Gastroesophageal sphincter (tissue), 3 donors: ENCODE measurements around the gene TENM3.

Experiments used
- EP300 ChIP-seq: sonication (generic); formaldehyde crosslinking; IDR thresholded peaks from one replicate; pipeline ENCODE4 v1.6.1; 2017; ENCODE audit warnings: antibody characterized with exemption, mild to moderate bottlenecking
- POLR2A ChIP-seq, 2 donors: fragments of 450-650 bp; IDR thresholded peaks; one replicate each; pipeline ENCODE4 v1.6.1; 2017; ENCODE audit warnings: antibody characterized with exemption in 2 of 2, mild to moderate bottlenecking in 2 of 2, moderate library complexity in 1 of 2
- POLR2AphosphoS5 ChIP-seq: sonication (generic); formaldehyde crosslinking; IDR thresholded peaks from one replicate; pipeline ENCODE4 v1.6.1; 2017; ENCODE audit warnings: antibody characterized with exemption
- TF ChIP-seq, protein P1 (sequence below), 4 experiments: fragments of 200-600 bp in 2 of 4; fragments of 450-650 bp in 2 of 4; sonication (generic) in 1 of 4; IDR thresholded peaks; one replicate each; pipeline ENCODE4 v1.5.1; 2017 to 2019; ENCODE audit warnings: antibody characterized with exemption in 4 of 4, mild to moderate bottlenecking in 2 of 4, moderate library complexity in 2 of 4

DNA sequence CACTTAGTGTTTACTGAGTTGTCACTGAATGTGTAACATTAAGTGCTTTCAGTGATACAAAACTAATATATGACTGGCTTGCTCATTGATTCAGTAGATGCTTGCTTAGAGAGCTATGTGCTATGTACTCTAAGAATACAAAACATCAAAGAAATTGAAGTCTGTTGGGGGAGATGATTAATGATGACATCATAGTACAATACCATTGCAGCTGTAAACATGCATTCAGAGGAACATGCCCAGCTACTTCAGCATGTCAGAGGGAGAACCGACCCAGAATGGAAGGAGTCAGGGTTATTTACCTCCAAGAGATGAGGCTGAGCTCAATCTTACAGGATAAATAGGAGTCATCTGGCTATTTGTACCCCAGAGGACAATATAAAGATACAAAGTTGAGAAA is 290.8 kb downstream of the TENM3 start:
- TF ChIP-seq, protein P1, sequence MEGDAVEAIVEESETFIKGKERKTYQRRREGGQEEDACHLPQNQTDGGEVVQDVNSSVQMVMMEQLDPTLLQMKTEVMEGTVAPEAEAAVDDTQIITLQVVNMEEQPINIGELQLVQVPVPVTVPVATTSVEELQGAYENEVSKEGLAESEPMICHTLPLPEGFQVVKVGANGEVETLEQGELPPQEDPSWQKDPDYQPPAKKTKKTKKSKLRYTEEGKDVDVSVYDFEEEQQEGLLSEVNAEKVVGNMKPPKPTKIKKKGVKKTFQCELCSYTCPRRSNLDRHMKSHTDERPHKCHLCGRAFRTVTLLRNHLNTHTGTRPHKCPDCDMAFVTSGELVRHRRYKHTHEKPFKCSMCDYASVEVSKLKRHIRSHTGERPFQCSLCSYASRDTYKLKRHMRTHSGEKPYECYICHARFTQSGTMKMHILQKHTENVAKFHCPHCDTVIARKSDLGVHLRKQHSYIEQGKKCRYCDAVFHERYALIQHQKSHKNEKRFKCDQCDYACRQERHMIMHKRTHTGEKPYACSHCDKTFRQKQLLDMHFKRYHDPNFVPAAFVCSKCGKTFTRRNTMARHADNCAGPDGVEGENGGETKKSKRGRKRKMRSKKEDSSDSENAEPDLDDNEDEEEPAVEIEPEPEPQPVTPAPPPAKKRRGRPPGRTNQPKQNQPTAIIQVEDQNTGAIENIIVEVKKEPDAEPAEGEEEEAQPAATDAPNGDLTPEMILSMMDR (IDR thresholded peaks at IDR 0.05), result no peak
- TF ChIP-seq POLR2A (IDR thresholded peaks at IDR 0.05), result no peak
- no peak for TF ChIP-seq POLR2AphosphoS5
- TF ChIP-seq EP300, result no peak
